ENCODE results near the gene CAMK1D.
"Not testable (repeated sequence)": the region's sequence is repeated elsewhere in the genome, so short reads cannot be mapped to it uniquely, and the experiment has no call there.

Gene CAMK1D

DNA sequence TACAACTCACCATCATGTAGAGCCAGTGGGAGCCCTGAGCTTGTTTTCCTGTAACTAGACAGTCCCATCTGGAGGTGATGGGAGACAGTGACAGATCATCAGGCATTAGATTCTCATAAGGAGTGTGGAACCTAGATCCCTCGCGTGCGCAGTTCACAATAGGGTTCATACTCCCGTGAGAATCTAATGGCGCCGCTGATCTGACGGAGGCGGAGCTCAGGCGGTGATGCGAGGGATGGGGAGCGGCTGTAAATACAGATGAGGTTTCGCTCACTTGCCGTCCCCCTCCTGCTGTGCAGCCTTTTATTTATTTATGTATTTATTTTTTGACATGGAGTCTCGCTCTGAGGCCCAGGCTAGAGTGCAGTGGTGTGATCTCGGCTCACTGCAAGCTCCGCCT is 139.3 kb downstream of the CAMK1D start:
- H3K4me3 ChIP-seq (ENCODE audit: low read depth, low read length), result no peak overlapping the region

DNA sequence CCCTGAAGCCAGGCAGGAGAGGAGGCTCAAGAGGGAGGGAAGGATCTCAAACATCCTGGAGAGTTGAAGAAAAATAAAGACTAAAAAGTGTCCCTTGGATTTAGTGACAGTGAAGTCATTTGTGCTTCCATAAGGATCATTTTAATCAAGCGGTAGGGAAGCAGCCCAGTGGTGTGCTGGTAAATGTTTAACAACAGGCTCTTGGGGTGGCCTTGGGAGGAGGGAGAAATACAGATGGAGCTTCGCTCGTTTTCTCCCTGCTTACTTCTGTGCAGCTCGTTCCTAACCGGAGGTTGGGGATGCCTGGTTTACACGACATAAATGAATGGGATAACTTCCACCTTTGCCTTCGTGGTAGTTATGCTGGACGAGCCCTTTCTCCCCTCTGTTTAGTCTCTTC is 140.0 kb downstream of the CAMK1D start:
- H3K4me3 ChIP-seq (ENCODE audit: low read depth, low read length), result no peak overlapping the region
- TF ChIP-seq, protein P1, sequence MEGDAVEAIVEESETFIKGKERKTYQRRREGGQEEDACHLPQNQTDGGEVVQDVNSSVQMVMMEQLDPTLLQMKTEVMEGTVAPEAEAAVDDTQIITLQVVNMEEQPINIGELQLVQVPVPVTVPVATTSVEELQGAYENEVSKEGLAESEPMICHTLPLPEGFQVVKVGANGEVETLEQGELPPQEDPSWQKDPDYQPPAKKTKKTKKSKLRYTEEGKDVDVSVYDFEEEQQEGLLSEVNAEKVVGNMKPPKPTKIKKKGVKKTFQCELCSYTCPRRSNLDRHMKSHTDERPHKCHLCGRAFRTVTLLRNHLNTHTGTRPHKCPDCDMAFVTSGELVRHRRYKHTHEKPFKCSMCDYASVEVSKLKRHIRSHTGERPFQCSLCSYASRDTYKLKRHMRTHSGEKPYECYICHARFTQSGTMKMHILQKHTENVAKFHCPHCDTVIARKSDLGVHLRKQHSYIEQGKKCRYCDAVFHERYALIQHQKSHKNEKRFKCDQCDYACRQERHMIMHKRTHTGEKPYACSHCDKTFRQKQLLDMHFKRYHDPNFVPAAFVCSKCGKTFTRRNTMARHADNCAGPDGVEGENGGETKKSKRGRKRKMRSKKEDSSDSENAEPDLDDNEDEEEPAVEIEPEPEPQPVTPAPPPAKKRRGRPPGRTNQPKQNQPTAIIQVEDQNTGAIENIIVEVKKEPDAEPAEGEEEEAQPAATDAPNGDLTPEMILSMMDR (IDR thresholded peaks at IDR 0.05; ENCODE audit: insufficient read depth, low read depth, low read length, missing control alignments), result no peak
- no peak for DNase-seq (ENCODE audit: low read depth)

More for the DNA sequence above, 139.3 kb downstream of the CAMK1D start:
- TF ChIP-seq, protein P1 (IDR thresholded peaks at IDR 0.05; ENCODE audit: insufficient read depth, low read depth, low read length, missing control alignments), result no peak
- DNase-seq (ENCODE audit: low read depth), result no peak

DNA sequence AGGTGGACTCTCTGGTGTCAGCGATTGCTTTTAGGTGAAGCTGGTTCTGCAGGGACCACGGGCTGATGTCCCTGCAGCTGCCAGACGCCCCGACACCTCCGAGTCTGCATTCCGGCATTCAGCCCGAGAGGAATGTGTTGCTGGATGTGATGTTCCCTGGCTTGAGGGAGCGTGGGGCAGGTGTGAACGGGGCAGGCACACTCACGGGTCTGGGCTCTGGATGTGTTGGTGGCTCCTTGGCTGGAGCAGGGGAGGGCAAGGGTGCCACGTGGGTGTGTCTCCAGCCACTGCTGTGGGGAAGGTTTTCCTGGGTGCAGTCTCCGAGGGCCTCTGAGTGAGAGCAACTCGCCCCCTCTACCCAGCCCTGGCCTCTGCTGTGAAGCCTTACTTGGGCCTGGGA is 140.5 kb downstream of the CAMK1D start:
- TF ChIP-seq, protein P1 (IDR thresholded peaks at IDR 0.05; ENCODE audit: insufficient read depth, low read depth, low read length, missing control alignments), result no peak
- no peak for DNase-seq (ENCODE audit: low read depth)
- H3K4me3 ChIP-seq (ENCODE audit: low read depth, low read length), result no peak overlapping the region

DNA sequence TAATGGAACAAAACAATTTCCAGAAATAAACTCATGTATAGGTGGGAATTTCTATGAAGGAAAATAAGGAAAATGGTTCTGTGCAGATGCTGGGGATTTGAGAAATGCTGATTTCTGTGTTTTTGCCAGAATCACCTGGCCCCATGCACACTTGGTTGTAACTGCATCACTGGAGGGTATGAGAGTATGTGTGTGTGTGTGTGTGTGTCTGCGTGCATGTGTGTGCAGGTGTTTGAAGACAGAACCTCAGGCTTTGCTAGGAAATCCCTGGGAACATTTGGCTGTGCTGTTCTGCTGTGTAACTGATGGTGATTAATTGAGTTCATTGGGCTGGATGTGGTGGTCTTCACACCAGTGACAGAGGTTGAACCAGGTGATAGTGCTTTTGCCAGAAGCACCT is 141.6 kb downstream of the CAMK1D start:
- H3K4me3 ChIP-seq (ENCODE audit: low read depth, low read length), result no peak overlapping the region
- TF ChIP-seq, protein P1 (IDR thresholded peaks at IDR 0.05; ENCODE audit: insufficient read depth, low read depth, low read length, missing control alignments), result no peak
- no peak for DNase-seq (ENCODE audit: low read depth)

DNA sequence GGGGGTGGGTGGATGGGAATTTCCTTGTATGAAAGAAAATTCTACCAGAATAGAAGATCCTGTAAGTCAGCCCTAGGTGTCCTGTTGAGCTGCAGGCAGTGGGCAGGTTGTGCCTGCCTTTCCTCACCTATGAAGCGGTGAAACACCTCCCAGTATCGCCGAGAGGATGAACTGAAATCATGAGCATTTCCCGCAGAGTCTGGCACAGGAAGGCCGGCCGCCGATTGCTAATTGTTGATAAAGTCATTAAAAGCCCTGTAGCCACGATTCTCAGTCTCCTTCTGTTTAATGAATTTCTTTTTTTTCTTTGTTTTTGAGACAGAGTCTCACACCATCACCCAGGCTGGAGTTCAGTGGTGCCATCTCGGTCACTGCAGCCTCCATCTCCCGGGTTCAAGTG is 142.1 kb downstream of the CAMK1D start:
- DNase-seq (ENCODE audit: low read depth), result no peak
- TF ChIP-seq, protein P1 (IDR thresholded peaks at IDR 0.05; ENCODE audit: insufficient read depth, low read depth, low read length, missing control alignments), result no peak

DNA sequence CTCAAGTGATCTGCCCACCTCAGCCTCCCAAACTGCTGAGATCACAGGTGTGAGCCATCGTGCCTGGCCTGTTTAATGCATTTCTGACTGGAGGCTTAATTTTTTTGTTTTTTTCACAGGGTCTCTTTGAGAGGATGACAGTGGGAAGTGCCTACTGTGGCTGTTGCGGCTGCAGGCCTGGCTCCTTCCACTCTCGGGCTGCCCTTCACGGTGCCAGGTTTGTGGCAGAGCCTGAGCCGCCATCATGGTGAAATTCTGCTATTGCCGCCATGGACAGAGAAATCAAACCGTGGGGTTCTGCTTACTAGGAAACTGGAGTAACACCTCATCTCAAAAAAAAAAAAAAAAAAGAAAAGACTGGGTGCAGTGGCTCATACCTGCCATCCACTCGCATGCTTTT is 142.7 kb downstream of the CAMK1D start:
- TF ChIP-seq, protein P1 (IDR thresholded peaks at IDR 0.05; ENCODE audit: insufficient read depth, low read depth, low read length, missing control alignments), result no peak
- DNase-seq (ENCODE audit: low read depth), result no peak
- no peak overlapping the region for H3K4me3 ChIP-seq (ENCODE audit: low read depth, low read length)

More for the DNA sequence above, 142.1 kb downstream of the CAMK1D start:
- no peak overlapping the region for H3K4me3 ChIP-seq (ENCODE audit: low read depth, low read length)

DNA sequence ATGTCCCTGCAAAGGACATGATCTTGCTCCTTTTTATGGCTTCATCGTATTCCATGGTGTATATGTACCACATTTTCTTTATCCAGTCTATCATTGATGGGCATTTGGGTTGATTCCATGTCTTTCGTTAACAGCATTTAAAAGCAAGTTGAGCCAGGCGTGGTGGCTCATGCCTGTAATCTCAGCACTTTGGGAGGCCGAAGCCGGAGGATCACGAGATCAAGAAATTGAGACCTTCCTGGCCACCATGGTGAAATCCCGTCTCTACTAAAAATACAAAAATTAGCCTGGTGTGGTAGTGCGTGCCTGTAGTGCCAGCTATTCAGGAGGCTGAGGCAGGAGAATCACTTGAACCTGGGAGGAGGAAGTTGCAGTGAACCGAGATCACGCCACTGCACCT is 147.7 kb downstream of the CAMK1D start:
- not testable (repeated sequence) for H3K4me3 ChIP-seq (ENCODE audit: low read depth, low read length); DNase-seq (ENCODE audit: low read depth)
